Skeletal muscle tissue (tissue), 4 donors: ENCODE data around the gene FGFBP3. TPM values are rescaled to one million over a fixed set of nuclear protein-coding genes. Genes with fewer than 3 reads are reported as not detected.

Experiments
- H3K27ac ChIP-seq: one replicate; pipeline ENCODE4 v1.7.0; 2013; ENCODE audit warnings: mild to moderate bottlenecking, low read depth, low read length, inconsistent platforms
- H3K27me3 ChIP-seq, 3 donors: one replicate each; pipeline ENCODE4 v1.7.0; 2013; ENCODE audit warnings: low read length in 3 of 3; ENCODE audit not compliant: control insufficient read depth in 3 of 3, insufficient read depth in 3 of 3
- H3K36me3 ChIP-seq, 3 donors: one replicate each; pipeline ENCODE4 v1.7.0; 2013; ENCODE audit warnings: low read length in 3 of 3; ENCODE audit not compliant: control insufficient read depth in 3 of 3, insufficient read depth in 3 of 3
- H3K4me1 ChIP-seq, 3 donors: one replicate each; pipeline ENCODE4 v1.7.0; 2013; ENCODE audit warnings: low read length in 3 of 3, mild to moderate bottlenecking in 3 of 3; ENCODE audit not compliant: control insufficient read depth in 3 of 3, insufficient read depth in 3 of 3
- H3K4me3 ChIP-seq, 3 donors: one replicate each; pipeline ENCODE4 v1.7.0; 2013; ENCODE audit warnings: low read length in 3 of 3
- H3K9ac ChIP-seq, 3 donors: one replicate each; pipeline ENCODE4 v1.7.0; 2013; ENCODE audit warnings: low read length in 3 of 3, mild to moderate bottlenecking in 3 of 3, moderate library complexity in 2 of 3, low read depth in 1 of 3
- H3K9me3 ChIP-seq, 3 donors: one replicate each; pipeline ENCODE4 v1.7.0; 2013; ENCODE audit warnings: low read length in 3 of 3; ENCODE audit not compliant: control insufficient read depth in 3 of 3
- total RNA-seq: library from RNA; depleted of rRNA; stranded (reverse); fragments of >200 nt; gene quantifications from one replicate; pipeline ENCODE4 v1.2.3, GENCODE V29; 2014
- donor health status: Osteomylitis.

The FGFBP3 gene
- total RNA-seq, 1 donor from 2014 or later: 1.6 TPM

- no peak overlapping the region for H3K27ac ChIP-seq
- no peaks in the 10 kb centered on the region for H3K27me3 ChIP-seq
- no peak overlapping the region for H3K9ac ChIP-seq
- no peaks in the 10 kb centered on the region for H3K4me1 ChIP-seq
- H3K9me3 ChIP-seq: no peaks in the 10 kb centered on the region
- H3K36me3 ChIP-seq: peaks cover 4 to 24% (median 18%) of the 10 kb centered on the region in 3 donors
- H3K4me3 ChIP-seq: no peak overlapping the region
These were observed 22.4 kb upstream of the FGFBP3 start for GRCh38 chr10:91931526-91932190.

GRCh38 chr10:91930939-91931338, 21.7 kb upstream of the FGFBP3 start:
- Histone ChIP-seq H3K27me3 (no peaks in the 10 kb centered on the region), H3K9ac (no peak overlapping the region), H3K9me3 (no peaks in the 10 kb centered on the region), H3K4me3 (no peak overlapping the region), H3K36me3 (peaks cover 4 to 17% (median 11%) of the 10 kb centered on the region in 3 donors), H3K4me1 (no peaks in the 10 kb centered on the region), H3K27ac (no peak overlapping the region)

GRCh38 chr10:91925022-91925320, 15.7 kb upstream of the FGFBP3 start:
- peaks cover 4 to 16% (median 5%) of the 10 kb centered on the region in 3 donors for H3K4me1 ChIP-seq
- peak overlapping the region; percentile 24 to 97 (median 72) for H3K4me3 ChIP-seq
- H3K9me3 ChIP-seq: no peaks in the 10 kb centered on the region
- H3K27me3 ChIP-seq: no peaks in the 10 kb centered on the region
- H3K36me3 ChIP-seq: no peaks in the 10 kb centered on the region
- H3K27ac ChIP-seq: no peak overlapping the region
- H3K9ac ChIP-seq: peak overlapping the region in 1 of 3 donors; percentile 94

- H3K36me3 ChIP-seq: no peaks in the 10 kb centered on the region
- no peaks in the 10 kb centered on the region for H3K9me3 ChIP-seq
- H3K27ac ChIP-seq: peak overlapping the region; percentile 94
- H3K4me1 ChIP-seq: peaks cover 4 to 16% (median 5%) of the 10 kb centered on the region in 3 donors
- no peaks in the 10 kb centered on the region for H3K27me3 ChIP-seq
- peak overlapping the region; percentile 88 to 98 (median 94) for H3K9ac ChIP-seq
- peak overlapping the region; percentile 72 to 97 (median 87) for H3K4me3 ChIP-seq
These were observed 15.1 kb upstream of the FGFBP3 start for GRCh38 chr10:91924212-91925021.

- Histone ChIP-seq H3K36me3 (no peaks in the 10 kb centered on the region), H3K9ac (peak within 1 kb of the TSS; percentile 88 to 98 (median 94)), H3K9me3 (no peaks in the 10 kb centered on the region), H3K4me3 (peak within 1 kb of the TSS; percentile 72 to 97 (median 87)), H3K27ac (peak within 1 kb of the TSS; percentile 94), H3K4me1 (peaks cover 4 to 16% (median 5%) of the 10 kb centered on the region in 3 donors), H3K27me3 (no peaks in the 10 kb centered on the region)
These were observed 14.3 kb upstream of the FGFBP3 start, which contains the start of gene BTAF1 for GRCh38 chr10:91923371-91924211. Gene BTAF1 (plus strand): TSS chr10:91923770. CDS start chr10:91924077, 307 bp downstream.

- Histone ChIP-seq H3K4me3 (no peak overlapping the region), H3K4me1 (peaks cover 1 to 9% (median 4%) of the 10 kb centered on the region in 3 donors), H3K36me3 (no peaks in the 10 kb centered on the region), H3K27me3 (peaks cover 0 to 4% (median 0%) of the 10 kb centered on the region in 3 donors), H3K9ac (no peak overlapping the region), H3K27ac (no peak overlapping the region), H3K9me3 (no peaks in the 10 kb centered on the region)
These were observed 10.4 kb upstream of the FGFBP3 start for GRCh38 chr10:91919651-91920050.

- H3K9me3 ChIP-seq: no peaks in the 10 kb centered on the region
- no peaks in the 10 kb centered on the region for H3K27me3 ChIP-seq
- H3K27ac ChIP-seq: no peak overlapping the region
- peaks cover 7 to 15% (median 10%) of the 10 kb centered on the region in 3 donors for H3K4me1 ChIP-seq
- no peak overlapping the region for H3K4me3 ChIP-seq
- no peaks in the 10 kb centered on the region for H3K36me3 ChIP-seq
- no peak overlapping the region for H3K9ac ChIP-seq
These were observed 1.2 kb upstream of the FGFBP3 start for GRCh38 chr10:91910467-91910866.

- Histone ChIP-seq H3K27ac (no peak overlapping the region), H3K4me3 (peak overlapping the region; percentile 77 to 85 (median 79)), H3K9me3 (no peaks in the 10 kb centered on the region), H3K9ac (peak overlapping the region; percentile 60 to 76 (median 61)), H3K4me1 (peaks cover 7 to 15% (median 10%) of the 10 kb centered on the region in 3 donors), H3K36me3 (no peaks in the 10 kb centered on the region), H3K27me3 (no peaks in the 10 kb centered on the region)
These were observed 759 bp downstream of the FGFBP3 start for GRCh38 chr10:91908337-91909116.

GRCh38 chr10:91907914-91908336, 1.4 kb downstream of the FGFBP3 start:
- Histone ChIP-seq H3K27me3 (no peaks in the 10 kb centered on the region), H3K36me3 (no peaks in the 10 kb centered on the region), H3K4me3 (peak overlapping the region; percentile 77 to 85 (median 79)), H3K27ac (no peak overlapping the region), H3K9ac (peak overlapping the region; percentile 54 to 76 (median 60)), H3K9me3 (no peaks in the 10 kb centered on the region), H3K4me1 (peaks cover 7 to 15% (median 10%) of the 10 kb centered on the region in 3 donors)
